Measurements from ENCODE around the gene CPT1C.
A peak's percentile ranks its signal among the peaks of the same experiment; 100 is the strongest.

The CPT1C gene

DNA sequence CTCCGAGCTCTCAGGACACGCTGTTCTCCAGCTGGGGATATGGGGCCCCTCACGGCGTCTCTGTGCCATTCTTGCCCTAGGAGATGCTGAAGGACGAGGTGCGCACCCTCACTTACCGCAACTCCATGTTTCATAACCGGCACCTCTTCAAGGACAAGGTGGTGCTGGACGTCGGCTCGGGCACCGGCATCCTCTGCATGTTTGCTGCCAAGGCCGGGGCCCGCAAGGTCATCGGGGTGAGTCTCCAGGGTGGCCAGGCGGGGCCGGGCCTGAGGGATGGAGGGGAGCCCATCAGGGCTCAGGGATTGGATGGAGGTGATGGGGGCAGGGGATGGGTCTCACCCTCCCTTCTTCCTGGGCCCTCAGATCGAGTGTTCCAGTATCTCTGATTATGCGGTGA is 9.1 kb upstream of the CPT1C start:
- no peak for DNase-seq (ENCODE audit: low read depth in 4 of 4, low spot score in 1 of 4)

DNA sequence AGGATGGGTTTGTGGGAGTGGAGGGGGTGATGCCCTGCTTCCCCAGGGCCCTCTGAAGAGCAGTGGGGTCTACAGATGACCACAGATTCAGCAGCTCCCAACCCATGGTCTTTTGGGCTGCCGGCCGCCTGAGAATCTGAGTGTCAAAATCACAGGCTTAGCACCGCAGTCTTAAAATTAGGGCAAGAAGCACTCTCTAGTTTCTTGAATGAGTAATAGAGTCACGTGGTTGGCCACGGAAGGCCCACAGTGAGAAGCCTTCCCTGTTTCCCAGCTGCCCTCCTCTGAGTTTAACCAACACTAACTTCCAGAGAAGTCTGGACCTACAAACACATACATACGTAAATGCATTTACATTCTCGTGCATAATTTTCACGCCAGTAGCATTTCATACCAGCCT is 8.6 kb upstream of the CPT1C start:
- DNase-seq (ENCODE audit: low read depth in 4 of 4, low spot score in 1 of 4): no peak

GRCh38 chr19:49683814-49684250 is 7.1 kb upstream of the CPT1C start:
- no peak for DNase-seq (ENCODE audit: low read depth in 4 of 4, low spot score in 1 of 4)

GRCh38 chr19:49684251-49684982 is 6.5 kb upstream of the CPT1C start:
- DNase-seq (ENCODE audit: low read depth in 4 of 4, low spot score in 1 of 4): no peak

- no peak for DNase-seq (ENCODE audit: low read depth in 4 of 4, low spot score in 1 of 4)
Measured at GRCh38 chr19:49684983-49685553, 5.8 kb upstream of the CPT1C start.

DNA sequence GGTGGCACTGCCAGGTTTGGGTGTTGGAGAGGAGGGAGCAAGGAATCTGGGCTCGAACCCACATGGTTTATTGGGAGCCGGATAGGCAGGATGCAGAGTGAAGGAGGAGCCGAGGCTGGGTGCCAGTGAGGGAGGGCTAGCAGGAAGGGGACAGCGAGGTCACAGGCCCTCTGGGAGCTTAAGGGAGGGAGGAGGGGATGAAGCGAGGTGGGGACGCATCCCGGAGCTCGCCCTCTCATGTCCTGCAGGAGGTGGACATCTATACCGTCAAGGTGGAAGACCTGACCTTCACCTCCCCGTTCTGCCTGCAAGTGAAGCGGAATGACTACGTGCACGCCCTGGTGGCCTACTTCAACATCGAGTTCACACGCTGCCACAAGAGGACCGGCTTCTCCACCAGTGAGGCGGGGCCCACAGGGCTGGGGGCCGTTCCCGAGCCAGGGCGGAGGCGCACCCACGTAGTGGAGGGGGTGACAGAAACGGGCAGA is 5.0 kb upstream of the CPT1C start:
- DNase-seq (ENCODE audit: low read depth in 4 of 4, low spot score in 1 of 4): no peak

DNA sequence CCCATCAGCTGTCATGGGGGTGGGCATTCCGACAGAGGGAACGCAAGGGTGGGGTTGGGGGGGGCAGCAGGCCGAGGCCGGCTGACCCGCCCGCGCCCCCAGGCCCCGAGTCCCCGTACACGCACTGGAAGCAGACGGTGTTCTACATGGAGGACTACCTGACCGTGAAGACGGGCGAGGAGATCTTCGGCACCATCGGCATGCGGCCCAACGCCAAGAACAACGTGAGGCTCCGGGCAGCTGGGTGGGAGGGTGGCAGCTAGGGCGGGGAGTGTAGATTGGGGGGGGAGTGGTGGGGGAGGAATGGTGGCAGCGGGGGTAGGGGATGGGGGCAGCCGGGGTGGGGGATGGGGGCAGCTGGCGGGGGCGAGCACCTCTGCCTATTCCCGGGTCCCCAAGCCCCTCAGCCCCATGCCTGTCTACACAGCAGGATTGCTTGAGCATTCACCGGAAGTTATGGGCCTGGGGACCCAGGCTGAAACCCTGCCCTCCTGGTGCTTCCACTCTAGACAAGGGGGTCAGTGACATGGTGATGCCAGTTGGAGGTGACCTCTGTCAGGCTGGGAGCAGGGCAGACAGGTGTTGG is 4.3 kb upstream of the CPT1C start:
- DNase-seq (ENCODE audit: low read depth in 4 of 4, low spot score in 1 of 4): no peak

- DNase-seq (ENCODE audit: low read depth in 4 of 4, low spot score in 1 of 4): no peak
Measured at GRCh38 chr19:49687150-49687549, 3.8 kb upstream of the CPT1C start.

- no peak for DNase-seq (ENCODE audit: low read depth in 4 of 4, low spot score in 1 of 4)
Measured at GRCh38 chr19:49687566-49688316, 3.2 kb upstream of the CPT1C start.

- DNase-seq (ENCODE audit: low read depth in 4 of 4, low spot score in 1 of 4): no peak
Measured at GRCh38 chr19:49688531-49689132, 2.3 kb upstream of the CPT1C start.

- DNase-seq (ENCODE audit: low read depth in 4 of 4, low spot score in 1 of 4): no peak
Measured at GRCh38 chr19:49689133-49690078, 1.5 kb upstream of the CPT1C start, which contains the start of gene ADM5. ADM5 (plus strand) TSS chr19:49689594; CDS start chr19:49689838, 244 bp downstream.

DNA sequence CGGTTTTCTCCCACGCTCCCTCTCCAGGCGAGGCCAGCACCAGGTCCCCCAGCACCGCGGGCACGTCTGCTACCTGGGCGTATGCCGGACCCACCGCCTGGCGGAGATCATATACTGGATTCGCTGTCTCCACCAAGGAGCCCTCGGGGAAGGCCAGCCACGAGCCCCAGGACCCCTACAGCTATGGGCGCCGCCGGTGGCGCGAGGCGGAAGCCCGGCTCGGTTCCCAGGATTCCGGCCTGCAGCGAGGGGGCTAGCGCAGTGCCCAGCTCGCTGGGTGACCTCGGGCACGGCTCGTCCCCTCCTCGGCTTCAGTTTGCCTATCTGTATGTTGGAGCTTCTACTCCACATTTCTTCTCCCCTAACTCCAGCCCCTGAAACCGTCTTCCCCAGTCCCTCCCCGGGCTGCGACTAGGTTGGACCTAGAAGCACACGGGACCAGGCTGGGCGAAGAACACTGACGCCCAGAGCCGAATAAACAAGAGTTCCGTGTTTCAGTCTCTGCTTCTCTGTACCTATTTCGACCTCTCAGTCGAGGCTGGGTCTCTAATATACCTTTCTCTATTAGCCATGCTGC is 749 bp upstream of the CPT1C start:
- no peak for DNase-seq (ENCODE audit: low read depth in 4 of 4, low spot score in 1 of 4)

- DNase-seq (ENCODE audit: low read depth in 4 of 4, low spot score in 1 of 4): peak in 1 of 4 experiments; percentile 40
Measured at GRCh38 chr19:49691243-49692146, 579 bp downstream of the CPT1C start.

DNA sequence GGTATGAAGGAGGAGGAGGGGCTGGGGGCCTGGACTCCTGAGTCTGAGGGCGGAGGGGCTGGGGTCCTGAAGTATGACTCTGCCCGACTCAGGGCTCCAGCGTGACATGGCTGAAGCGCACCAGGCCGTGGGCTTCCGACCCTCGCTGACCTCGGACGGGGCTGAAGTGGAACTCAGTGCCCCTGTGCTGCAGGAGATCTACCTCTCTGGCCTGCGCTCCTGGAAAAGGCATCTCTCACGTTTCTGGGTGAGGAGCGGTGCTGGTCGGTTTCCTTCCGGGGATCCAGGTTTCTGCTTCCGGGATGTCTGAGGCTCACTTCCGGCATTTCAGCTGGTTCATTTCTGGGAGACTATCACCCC is 1.2 kb downstream of the CPT1C start:
- no peak for DNase-seq (ENCODE audit: low read depth in 4 of 4, low spot score in 1 of 4)

GRCh38 chr19:49696115-49696514 is 5.2 kb downstream of the CPT1C start:
- no peak for DNase-seq (ENCODE audit: low read depth in 4 of 4, low spot score in 1 of 4)

DNA sequence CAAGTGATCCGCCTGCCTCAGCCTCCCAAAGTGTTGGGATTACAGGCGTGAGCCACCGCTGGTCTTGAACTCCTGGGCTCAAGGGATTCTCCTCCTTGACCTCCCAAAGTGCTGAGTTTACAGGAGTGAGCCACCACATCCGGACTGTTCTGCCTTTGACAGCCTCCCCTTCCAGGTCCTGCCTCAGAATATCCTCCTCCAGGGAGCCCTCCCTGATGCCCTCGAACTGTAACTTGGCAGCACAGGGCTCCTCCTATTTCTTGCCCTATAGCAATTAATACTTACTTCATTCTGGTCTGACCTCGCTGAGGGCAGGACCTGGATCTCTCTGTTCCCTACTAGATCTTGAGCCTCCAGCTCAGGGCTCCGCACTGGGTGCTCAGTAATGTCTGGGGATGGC is 5.9 kb downstream of the CPT1C start:
- DNase-seq (ENCODE audit: low read depth in 4 of 4, low spot score in 1 of 4): no peak

DNA sequence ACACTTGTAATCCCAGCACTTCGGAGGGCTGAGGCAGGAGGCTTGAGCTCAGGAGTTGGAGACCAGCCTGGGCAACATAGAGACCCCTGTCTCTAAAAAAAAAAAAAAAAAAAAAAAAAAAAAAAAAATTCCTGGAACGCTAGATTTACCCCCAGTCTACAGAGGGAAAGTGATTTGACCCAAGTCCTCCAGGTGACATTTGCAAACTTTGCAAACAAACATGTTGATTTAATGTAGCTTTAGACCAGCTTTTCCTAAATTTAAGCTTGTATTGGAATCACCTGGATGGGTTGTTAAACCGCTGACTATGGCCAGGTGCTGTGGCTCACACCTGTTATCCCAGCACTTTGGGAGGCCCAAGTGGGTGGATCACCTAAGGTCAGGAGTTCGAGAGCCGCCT is 8.4 kb downstream of the CPT1C start:
- DNase-seq (ENCODE audit: low read depth in 4 of 4, low spot score in 1 of 4): no peak

- no peak for DNase-seq (ENCODE audit: low read depth in 4 of 4, low spot score in 1 of 4)
Measured at GRCh38 chr19:49700563-49700962, 9.6 kb downstream of the CPT1C start.

DNA sequence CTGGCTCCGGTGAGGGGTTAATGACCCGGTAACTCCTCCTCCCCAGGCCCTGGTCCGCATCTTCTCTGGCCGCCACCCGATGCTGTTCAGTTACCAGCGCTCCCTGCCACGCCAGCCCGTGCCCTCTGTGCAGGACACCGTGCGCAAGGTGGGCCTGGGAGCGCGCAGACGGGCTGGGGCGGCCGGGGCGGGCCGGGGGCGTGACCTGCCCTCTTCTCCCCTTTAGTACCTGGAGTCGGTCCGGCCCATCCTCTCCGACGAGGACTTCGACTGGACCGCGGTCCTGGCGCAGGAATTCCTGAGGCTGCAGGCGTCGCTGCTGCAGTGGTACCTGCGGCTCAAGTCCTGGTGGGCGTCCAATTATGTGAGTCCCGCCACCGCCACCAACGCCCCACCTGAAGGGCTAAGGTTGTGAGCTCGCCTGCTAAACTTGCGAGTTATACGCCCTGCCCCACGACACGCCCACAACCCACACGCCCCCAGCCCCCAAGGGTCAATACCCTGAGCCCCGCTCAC is 10.4 kb downstream of the CPT1C start:
- DNase-seq (ENCODE audit: low read depth in 4 of 4, low spot score in 1 of 4): no peak

All from stimulated activated CD4-positive, alpha-beta T cell treated with anti-CD3 and anti-CD28 coated beads, Interleukin-1b, Interleukin-23, amount 100 ng/mL, for 24 hours (primary cell).